Progenitor cell of endocrine pancreas (in vitro differentiated cells): ENCODE results near the gene SLC25A28. TPM values are rescaled to one million over a fixed set of nuclear protein-coding genes. Genes with fewer than 3 reads are reported as not detected.

Experiments
- DNase-seq: peaks from one replicate; pipeline ENCODE4 v3.0.0; 2021; ENCODE audit warnings: low spot score; ENCODE audit not compliant: unreplicated experiment
- H3K27ac Mint-ChIP-seq: 2 replicates; pipeline ENCODE4 v1.8.0; 2021; ENCODE audit warnings: mild to moderate bottlenecking, moderate library complexity, mixed read lengths
- H3K27me3 Mint-ChIP-seq: 2 replicates; pipeline ENCODE4 v1.8.0; 2021; ENCODE audit warnings: mixed read lengths
- H3K36me3 Mint-ChIP-seq: 2 replicates; pipeline ENCODE4 v1.8.0; 2022; ENCODE audit warnings: mixed read lengths; ENCODE audit not compliant: insufficient read depth
- H3K4me1 Mint-ChIP-seq: 2 replicates; pipeline ENCODE4 v1.8.0; 2021; ENCODE audit warnings: low read depth, mixed read lengths
- H3K4me3 Mint-ChIP-seq: 2 replicates; pipeline ENCODE4 v1.8.0; 2021; ENCODE audit warnings: low read depth, mild to moderate bottlenecking, moderate library complexity, mixed read lengths
- H3K9me3 Mint-ChIP-seq: 2 replicates; pipeline ENCODE4 v1.8.0; 2021; ENCODE audit warnings: low read depth, mixed read lengths
- total RNA-seq: library from RNA; stranded (reverse); gene quantifications from 2 replicates; pipeline ENCODE4 v1.2.1, GENCODE V29; 2021
- TF ChIP-seq, protein P1 (sequence below): fragments of 200-600 bp; sonication (generic); IDR thresholded peaks from one replicate; pipeline ENCODE4 v1.5.0; 2021; ENCODE audit warnings: antibody characterized with exemption, mild to moderate bottlenecking; ENCODE audit not compliant: unreplicated experiment

Gene SLC25A28
- total RNA-seq, 1 donor from 2014 or later = 29.4 TPM

DNA sequence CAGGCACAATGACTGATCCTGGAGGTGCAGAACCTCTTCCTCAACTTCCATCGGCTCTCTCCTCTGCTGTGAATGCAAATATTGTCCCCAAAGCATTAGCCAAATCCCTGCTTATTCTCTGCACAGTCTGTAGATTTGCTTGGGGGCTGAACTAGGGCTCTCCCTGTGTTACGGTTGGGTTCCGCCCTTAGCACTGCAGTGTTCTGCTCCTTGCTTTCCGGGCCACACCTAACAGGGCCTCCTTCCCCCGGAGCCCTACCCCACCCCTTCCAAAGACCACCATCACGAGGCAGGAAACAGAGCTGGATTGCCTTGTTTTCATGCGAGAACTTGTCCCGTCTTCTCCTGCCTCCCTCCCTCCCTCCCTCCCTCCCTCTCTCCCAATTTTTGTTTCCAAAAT, 36.6 kb downstream of the SLC25A28 start:
- no peak overlapping the region for H3K27ac Mint-ChIP-seq
- H3K36me3 Mint-ChIP-seq = no peaks in the 10 kb centered on the region
- H3K4me1 Mint-ChIP-seq = no peaks in the 10 kb centered on the region
- H3K27me3 Mint-ChIP-seq = peaks cover 8% of the 10 kb centered on the region
- no peak for DNase-seq
- TF ChIP-seq, protein P1, sequence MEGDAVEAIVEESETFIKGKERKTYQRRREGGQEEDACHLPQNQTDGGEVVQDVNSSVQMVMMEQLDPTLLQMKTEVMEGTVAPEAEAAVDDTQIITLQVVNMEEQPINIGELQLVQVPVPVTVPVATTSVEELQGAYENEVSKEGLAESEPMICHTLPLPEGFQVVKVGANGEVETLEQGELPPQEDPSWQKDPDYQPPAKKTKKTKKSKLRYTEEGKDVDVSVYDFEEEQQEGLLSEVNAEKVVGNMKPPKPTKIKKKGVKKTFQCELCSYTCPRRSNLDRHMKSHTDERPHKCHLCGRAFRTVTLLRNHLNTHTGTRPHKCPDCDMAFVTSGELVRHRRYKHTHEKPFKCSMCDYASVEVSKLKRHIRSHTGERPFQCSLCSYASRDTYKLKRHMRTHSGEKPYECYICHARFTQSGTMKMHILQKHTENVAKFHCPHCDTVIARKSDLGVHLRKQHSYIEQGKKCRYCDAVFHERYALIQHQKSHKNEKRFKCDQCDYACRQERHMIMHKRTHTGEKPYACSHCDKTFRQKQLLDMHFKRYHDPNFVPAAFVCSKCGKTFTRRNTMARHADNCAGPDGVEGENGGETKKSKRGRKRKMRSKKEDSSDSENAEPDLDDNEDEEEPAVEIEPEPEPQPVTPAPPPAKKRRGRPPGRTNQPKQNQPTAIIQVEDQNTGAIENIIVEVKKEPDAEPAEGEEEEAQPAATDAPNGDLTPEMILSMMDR = no peak
- H3K9me3 Mint-ChIP-seq = no peaks in the 10 kb centered on the region
- no peak overlapping the region for H3K4me3 Mint-ChIP-seq

DNA sequence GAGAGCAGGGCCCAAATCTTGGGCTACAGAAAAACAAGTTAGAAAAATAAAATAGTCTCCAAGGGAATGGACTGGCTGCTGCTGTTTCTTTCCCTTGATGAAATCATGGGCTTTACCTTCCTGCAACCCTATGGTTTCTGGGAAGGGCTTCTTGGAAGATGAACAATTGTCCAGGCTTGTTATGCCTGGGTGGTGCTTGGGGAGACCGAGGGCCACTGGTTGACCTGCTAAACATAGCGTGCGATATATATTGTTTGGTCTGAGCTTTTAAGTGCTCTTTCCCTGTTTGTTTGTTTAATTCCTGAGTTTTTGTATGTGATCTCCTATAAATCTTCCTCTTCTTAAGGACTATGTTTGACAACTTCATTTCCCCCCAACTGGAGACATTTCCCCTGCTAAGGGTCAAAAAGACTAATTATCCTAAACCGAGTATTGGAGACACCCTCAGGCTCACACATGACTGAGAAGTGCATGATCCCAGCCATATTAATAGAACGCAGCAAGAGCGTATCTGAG, 37.9 kb downstream of the SLC25A28 start:
- H3K4me3 Mint-ChIP-seq = no peak overlapping the region
- H3K36me3 Mint-ChIP-seq = no peaks in the 10 kb centered on the region
- H3K27ac Mint-ChIP-seq = no peak overlapping the region
- TF ChIP-seq, protein P1 = no peak
- peaks cover 9% of the 10 kb centered on the region for H3K27me3 Mint-ChIP-seq
- DNase-seq = no peak
- H3K4me1 Mint-ChIP-seq = no peaks in the 10 kb centered on the region
- H3K9me3 Mint-ChIP-seq = no peaks in the 10 kb centered on the region

DNA sequence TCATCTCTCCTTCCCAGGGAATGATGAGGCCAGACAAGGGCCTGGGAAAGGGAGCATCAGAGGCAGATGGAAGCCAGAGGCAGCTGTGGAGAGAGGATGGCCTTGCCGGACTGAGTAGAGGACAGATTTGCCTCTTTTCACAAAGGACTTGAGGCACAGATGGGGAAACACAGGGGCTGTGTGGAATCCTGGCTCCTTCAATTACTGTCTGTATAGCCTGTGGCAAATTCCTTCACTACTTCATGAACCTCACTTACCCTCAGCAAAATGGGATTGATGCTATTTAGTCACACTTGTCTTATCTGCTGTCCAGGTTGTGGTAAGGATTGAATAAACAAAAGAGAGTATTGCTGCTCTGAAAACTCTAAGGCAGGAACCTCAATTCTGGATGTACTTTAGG, 40.3 kb downstream of the SLC25A28 start:
- Mint-ChIP-seq H3K27ac (no peak overlapping the region), H3K4me3 (no peak overlapping the region), H3K9me3 (no peaks in the 10 kb centered on the region), H3K27me3 (peaks cover 6% of the 10 kb centered on the region), H3K4me1 (no peaks in the 10 kb centered on the region), H3K36me3 (no peaks in the 10 kb centered on the region)
- no peak for DNase-seq
- TF ChIP-seq, protein P1 = no peak

DNA sequence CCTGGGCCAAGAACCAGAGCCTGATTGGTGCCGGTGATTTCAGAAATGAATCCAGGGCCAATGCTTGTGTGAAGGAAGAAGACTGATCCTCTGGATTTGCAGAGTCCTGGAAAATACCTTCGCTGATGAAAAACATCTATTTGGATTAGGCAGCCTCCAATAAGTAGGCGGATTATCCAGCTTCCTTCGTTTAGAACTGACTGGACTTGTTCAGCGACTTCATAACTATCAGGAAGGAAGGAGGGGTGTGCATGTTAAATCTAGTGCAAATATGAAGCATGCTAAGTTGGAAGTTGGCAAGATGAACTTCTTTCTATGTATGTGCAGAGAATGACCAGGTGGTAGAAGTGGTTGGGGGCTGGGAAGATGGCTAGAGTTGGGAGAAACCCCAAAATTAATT, 46.4 kb downstream of the SLC25A28 start:
- H3K27ac Mint-ChIP-seq = no peak overlapping the region
- peaks cover 4% of the 10 kb centered on the region for H3K27me3 Mint-ChIP-seq
- no peak overlapping the region for H3K4me3 Mint-ChIP-seq
- no peaks in the 10 kb centered on the region for H3K9me3 Mint-ChIP-seq
- no peaks in the 10 kb centered on the region for H3K4me1 Mint-ChIP-seq
- no peak for DNase-seq
- TF ChIP-seq, protein P1 = no peak
- H3K36me3 Mint-ChIP-seq = no peaks in the 10 kb centered on the region

DNA sequence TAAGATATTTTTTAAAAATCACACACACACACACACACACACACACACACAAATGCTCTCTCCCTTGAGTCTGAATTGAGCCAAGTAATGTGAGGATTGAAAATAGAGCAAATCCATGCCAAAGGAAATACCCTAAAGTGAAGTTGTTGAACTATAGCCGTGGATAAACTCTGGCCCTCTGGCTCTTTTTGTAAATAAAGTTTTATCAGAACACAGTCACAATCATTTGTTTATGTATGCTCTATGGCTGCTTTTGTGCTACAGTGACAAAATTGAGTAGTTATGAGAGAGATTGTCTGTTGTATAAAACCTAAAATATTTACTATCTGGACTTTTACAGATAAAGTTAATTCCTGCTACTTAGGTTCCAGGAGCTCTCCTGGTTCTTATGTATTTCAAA, 48.4 kb downstream of the SLC25A28 start:
- Mint-ChIP-seq H3K27ac (no peak overlapping the region), H3K4me3 (no peak overlapping the region)
- TF ChIP-seq, protein P1 = no peak

More for the DNA sequence above, 48.4 kb downstream of the SLC25A28 start:
- no peak for DNase-seq
- Mint-ChIP-seq H3K36me3 (no peaks in the 10 kb centered on the region), H3K4me1 (no peaks in the 10 kb centered on the region), H3K9me3 (no peaks in the 10 kb centered on the region), H3K27me3 (no peaks in the 10 kb centered on the region)
